ENCODE measurements around the gene FLVCR2. TPM values are rescaled to one million over a fixed set of nuclear protein-coding genes. Genes with fewer than 3 reads are reported as not detected.

The FLVCR2 gene
- total and polyA plus RNA-seq, 2 of the 13 experiments (the other 11 are each of a cell fraction or from before 2014, with no cell fraction given) = 9.9 to 10.5 TPM

DNA sequence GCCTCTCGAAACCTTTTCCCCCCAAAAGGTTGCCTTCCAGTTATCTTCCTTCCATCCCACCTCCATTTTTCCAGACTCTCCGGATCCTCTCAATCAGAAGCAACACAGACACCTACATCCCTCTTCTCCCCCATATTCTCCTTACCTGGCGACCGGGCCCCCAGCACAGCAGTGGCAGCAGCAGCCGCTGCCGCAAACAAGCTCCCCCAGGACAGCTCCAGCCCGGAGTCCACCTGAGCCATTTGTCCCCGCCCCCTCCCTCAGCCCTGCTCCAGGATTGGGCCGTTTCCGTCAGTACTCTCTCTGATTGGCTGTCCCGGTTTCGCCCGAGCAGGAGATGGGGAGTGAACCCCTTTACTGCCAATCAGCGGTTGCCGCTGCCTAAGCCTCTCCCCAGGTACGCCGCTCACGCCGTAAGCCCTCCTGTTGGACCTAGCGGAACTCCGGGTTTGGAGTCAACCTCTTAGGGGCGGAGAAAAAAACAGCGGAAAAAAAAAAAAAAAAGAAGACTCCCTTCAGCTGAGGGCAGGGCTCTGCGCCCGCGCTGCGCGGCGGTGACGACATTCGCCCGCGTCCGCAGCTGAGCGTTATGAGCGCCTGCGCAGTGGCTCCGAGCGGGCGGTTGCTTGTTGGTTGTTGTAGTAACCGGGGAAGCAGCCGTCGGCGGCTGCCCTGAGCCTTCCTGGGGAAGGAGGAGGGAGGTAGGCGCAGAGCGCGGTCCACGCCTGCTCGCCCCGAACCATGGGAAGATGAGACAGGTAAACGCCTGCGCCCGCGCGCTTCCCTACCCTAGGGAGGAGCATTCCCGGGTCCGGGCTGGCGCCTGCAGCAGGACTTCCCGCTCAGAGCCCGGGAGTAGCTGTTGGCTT is 82.4 kb downstream of the FLVCR2 start, which contains the start of the genes ERG28 and TTLL5 (continued):
- TF ChIP-seq, protein P1, sequence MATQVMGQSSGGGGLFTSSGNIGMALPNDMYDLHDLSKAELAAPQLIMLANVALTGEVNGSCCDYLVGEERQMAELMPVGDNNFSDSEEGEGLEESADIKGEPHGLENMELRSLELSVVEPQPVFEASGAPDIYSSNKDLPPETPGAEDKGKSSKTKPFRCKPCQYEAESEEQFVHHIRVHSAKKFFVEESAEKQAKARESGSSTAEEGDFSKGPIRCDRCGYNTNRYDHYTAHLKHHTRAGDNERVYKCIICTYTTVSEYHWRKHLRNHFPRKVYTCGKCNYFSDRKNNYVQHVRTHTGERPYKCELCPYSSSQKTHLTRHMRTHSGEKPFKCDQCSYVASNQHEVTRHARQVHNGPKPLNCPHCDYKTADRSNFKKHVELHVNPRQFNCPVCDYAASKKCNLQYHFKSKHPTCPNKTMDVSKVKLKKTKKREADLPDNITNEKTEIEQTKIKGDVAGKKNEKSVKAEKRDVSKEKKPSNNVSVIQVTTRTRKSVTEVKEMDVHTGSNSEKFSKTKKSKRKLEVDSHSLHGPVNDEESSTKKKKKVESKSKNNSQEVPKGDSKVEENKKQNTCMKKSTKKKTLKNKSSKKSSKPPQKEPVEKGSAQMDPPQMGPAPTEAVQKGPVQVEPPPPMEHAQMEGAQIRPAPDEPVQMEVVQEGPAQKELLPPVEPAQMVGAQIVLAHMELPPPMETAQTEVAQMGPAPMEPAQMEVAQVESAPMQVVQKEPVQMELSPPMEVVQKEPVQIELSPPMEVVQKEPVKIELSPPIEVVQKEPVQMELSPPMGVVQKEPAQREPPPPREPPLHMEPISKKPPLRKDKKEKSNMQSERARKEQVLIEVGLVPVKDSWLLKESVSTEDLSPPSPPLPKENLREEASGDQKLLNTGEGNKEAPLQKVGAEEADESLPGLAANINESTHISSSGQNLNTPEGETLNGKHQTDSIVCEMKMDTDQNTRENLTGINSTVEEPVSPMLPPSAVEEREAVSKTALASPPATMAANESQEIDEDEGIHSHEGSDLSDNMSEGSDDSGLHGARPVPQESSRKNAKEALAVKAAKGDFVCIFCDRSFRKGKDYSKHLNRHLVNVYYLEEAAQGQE (IDR thresholded peaks at IDR 0.05; ENCODE audit: borderline replicate concordance in 1 of 2, low read depth in 1 of 2, low read length in 2 of 2) = peak in 1 of 2 experiments; percentile 60; a peak in 1 of 4 replicates
- TF ChIP-seq, protein P2, sequence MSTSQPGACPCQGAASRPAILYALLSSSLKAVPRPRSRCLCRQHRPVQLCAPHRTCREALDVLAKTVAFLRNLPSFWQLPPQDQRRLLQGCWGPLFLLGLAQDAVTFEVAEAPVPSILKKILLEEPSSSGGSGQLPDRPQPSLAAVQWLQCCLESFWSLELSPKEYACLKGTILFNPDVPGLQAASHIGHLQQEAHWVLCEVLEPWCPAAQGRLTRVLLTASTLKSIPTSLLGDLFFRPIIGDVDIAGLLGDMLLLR (CRISPR knock-in tag; IDR thresholded peaks at IDR 0.05) = peak; percentile 79
- TF ChIP-seq BCL6 (CRISPR knock-in tag; IDR thresholded peaks at IDR 0.05) (no peak), NCOA2 (CRISPR knock-in tag; IDR thresholded peaks at IDR 0.05) (peak; percentile 28), ZNF160 (CRISPR knock-in tag; IDR thresholded peaks at IDR 0.05) (0 out of 2 replicates have a peak, but pooled peaks have one; percentile 57), ASH2L (IDR thresholded peaks at IDR 0.05; ENCODE audit: insufficient read length, low read depth, low read length) (peak; percentile 82), STAT5B (CRISPR knock-in tag; IDR thresholded peaks at IDR 0.05) (no peak), RFX1 (IDR thresholded peaks at IDR 0.05) (peak; percentile 85), MAX (IDR thresholded peaks at IDR 0.05) (peak; percentile 30; the same call in 1 of the 2 replicates), ZEB1 (IDR thresholded peaks at IDR 0.05; ENCODE audit: insufficient replicate concordance, low read depth) (peak; percentile 87), NR3C1 (CRISPR knock-in tag; IDR thresholded peaks at IDR 0.05) (no peak), RFXANK (CRISPR knock-in tag; IDR thresholded peaks at IDR 0.05) (no peak), CREM (IDR thresholded peaks at IDR 0.05) (peak; percentile 96), CREM (CRISPR knock-in tag; IDR thresholded peaks at IDR 0.05) (peak; percentile 77), MXI1 (IDR thresholded peaks at IDR 0.05; ENCODE audit: borderline replicate concordance, low read depth, low read length) (peak; percentile 74; the same call in 1 of the 3 replicates), RFXAP (CRISPR knock-in tag; IDR thresholded peaks at IDR 0.05; ENCODE audit: borderline replicate concordance) (0 out of 2 replicates have a peak, but pooled peaks have one; percentile 63), PHF20 (CRISPR knock-in tag; IDR thresholded peaks at IDR 0.05) (peak; percentile 77), NONO (IDR thresholded peaks at IDR 0.05) (no peak), NONO (CRISPR knock-in tag; conservative IDR thresholded peaks at IDR 0.05) (peak; percentile 67), MLX (CRISPR knock-in tag; IDR thresholded peaks at IDR 0.05) (0 out of 2 replicates have a peak, but pooled peaks have one; percentile 1), KAT8 (CRISPR knock-in tag; IDR thresholded peaks at IDR 0.05) (peak; percentile 93)
- TF ChIP-seq, protein P3, sequence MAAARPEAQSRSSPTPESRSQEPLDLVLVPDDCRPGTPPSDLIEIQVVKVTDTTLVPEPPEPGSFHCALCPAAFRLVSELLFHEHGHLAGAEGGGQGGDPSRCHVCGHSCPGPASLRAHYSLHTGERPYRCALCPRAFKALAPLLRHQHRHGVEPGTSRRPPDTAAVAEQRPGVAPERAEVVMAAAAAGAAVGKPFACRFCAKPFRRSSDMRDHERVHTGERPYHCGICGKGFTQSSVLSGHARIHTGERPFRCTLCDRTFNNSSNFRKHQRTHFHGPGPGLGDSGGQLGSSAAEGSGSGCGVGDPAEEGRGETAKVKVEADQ (CRISPR knock-in tag; IDR thresholded peaks at IDR 0.05; ENCODE audit: borderline replicate concordance) = peak; percentile 31; the same call in 1 of the 2 replicates
- TF ChIP-seq, protein P4, sequence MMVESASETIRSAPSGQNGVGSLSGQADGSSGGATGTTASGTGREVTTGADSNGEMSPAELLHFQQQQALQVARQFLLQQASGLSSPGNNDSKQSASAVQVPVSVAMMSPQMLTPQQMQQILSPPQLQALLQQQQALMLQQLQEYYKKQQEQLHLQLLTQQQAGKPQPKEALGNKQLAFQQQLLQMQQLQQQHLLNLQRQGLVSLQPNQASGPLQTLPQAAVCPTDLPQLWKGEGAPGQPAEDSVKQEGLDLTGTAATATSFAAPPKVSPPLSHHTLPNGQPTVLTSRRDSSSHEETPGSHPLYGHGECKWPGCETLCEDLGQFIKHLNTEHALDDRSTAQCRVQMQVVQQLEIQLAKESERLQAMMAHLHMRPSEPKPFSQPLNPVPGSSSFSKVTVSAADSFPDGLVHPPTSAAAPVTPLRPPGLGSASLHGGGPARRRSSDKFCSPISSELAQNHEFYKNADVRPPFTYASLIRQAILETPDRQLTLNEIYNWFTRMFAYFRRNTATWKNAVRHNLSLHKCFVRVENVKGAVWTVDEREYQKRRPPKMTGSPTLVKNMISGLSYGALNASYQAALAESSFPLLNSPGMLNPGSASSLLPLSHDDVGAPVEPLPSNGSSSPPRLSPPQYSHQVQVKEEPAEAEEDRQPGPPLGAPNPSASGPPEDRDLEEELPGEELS (CRISPR knock-in tag; IDR thresholded peaks at IDR 0.05) = peak; percentile 28; the same call in 1 of the 2 replicates

All from HepG2 (cell line).